ENCODE results near the gene GPX3.

DNA sequence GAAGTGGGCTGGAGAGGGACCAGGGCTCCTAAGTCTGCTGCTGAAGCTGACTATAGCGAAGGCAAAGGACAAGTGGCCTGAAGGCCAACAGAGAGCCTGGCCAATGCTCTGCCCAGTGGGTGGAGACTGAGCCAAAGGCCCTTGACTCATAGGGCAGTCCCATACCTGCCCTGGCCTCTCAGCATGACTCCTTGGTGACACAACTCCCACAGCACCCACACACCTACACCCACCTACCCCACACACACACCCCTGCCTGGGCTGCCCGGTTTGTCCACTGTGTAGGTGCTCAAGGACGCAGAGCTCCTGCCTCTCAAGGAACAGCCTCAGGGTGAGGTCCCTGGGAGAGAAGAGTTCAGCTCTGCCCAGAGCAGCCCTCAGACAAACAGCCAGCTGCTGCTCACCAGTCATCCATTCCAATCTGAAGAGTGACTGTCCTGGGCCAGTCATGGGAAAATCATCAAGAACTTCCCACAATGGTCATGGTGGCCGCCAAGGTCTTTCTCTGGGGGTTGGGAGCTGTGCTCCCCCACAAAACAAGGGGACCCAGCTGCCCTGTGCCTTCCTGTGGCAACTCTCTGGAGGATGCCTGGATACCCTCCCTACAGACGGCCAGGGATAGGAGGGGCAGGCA, 55.4 kb downstream of the GPX3 start:
- TF ChIP-seq, protein P1, sequence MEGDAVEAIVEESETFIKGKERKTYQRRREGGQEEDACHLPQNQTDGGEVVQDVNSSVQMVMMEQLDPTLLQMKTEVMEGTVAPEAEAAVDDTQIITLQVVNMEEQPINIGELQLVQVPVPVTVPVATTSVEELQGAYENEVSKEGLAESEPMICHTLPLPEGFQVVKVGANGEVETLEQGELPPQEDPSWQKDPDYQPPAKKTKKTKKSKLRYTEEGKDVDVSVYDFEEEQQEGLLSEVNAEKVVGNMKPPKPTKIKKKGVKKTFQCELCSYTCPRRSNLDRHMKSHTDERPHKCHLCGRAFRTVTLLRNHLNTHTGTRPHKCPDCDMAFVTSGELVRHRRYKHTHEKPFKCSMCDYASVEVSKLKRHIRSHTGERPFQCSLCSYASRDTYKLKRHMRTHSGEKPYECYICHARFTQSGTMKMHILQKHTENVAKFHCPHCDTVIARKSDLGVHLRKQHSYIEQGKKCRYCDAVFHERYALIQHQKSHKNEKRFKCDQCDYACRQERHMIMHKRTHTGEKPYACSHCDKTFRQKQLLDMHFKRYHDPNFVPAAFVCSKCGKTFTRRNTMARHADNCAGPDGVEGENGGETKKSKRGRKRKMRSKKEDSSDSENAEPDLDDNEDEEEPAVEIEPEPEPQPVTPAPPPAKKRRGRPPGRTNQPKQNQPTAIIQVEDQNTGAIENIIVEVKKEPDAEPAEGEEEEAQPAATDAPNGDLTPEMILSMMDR (IDR thresholded peaks at IDR 0.05; ENCODE audit: low read length): no peak
- TF ChIP-seq EZH2 (optimal IDR thresholded peaks at IDR 0.05; ENCODE audit: low read depth, low read length) (no peak), EZH2phosphoT487 (IDR thresholded peaks at IDR 0.05; ENCODE audit: low read length) (no peak)
